NCI-H2171 treated with DMSO at 0.1 percent for 48 hours (cell line): Measurements from ENCODE around the gene HOXC11.

ENCODE experiments used
- DNase-seq: peaks from one replicate; lab custom pipeline; 2025; lab: John Stamatoyannopoulos, UW

HOXC11 gene

DNA sequence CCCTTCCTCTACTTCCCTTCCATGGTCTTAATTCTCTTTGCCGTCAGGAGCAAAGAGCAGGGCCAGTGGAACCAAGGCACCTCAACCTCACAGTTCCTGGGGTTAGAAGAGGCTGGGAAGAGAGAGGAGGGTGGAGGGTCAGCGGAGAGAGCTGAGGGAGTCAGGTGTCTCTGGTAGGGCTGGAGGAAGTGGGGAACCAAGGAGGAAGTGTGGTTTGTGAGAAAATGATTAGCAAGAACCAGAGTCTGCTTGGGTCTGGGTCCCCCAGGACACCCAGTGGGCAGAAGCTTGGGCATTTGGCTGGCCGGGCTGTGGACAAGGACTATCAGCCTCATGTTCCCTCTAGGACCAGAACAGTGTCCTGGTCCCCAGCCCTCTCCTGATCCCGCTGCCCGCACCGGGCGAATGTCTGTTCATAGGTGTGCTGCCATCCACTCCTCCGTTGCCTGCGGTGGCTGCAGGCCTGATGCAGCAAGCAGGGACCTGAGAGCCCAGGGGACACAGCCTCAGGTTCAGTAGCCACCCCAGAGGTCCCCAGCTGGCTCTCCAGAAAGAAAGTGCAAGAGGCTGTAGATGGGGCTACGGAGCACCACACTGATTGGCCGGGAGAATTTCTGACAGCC is 15.9 kb upstream of the HOXC11 start:
- DNase-seq, result no peak

DNA sequence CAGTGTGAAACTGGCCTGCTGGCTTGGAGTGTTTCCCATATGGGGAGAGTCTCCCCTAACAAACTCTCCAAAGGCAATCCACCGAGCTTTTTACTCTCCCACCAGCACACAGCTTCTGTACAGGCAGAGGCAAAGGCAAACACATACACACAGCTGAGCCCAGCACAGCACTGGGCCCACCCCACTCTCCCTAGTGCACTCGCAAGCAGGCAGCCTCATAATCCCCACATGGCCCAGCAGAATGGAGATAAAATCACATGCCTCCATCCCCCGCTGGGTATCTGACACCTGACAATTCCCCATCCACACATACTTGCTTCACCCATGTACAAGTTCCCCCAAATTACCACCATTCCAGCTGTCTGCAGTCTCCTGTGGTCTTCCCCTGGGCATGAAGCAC is 14.8 kb upstream of the HOXC11 start:
- DNase-seq, result no peak

GRCh38 chr12:53959314-53959713 is 13.6 kb upstream of the HOXC11 start:
- DNase-seq, result no peak

GRCh38 chr12:53960187-53961024 is 12.5 kb upstream of the HOXC11 start:
- no peak for DNase-seq

- DNase-seq, result no peak
Measured at GRCh38 chr12:53961025-53961761, 11.7 kb upstream of the HOXC11 start.

- DNase-seq, result no peak
Measured at GRCh38 chr12:53963005-53963404, 9.9 kb upstream of the HOXC11 start.

GRCh38 chr12:53963434-53964314 is 9.3 kb upstream of the HOXC11 start:
- no peak for DNase-seq

DNA sequence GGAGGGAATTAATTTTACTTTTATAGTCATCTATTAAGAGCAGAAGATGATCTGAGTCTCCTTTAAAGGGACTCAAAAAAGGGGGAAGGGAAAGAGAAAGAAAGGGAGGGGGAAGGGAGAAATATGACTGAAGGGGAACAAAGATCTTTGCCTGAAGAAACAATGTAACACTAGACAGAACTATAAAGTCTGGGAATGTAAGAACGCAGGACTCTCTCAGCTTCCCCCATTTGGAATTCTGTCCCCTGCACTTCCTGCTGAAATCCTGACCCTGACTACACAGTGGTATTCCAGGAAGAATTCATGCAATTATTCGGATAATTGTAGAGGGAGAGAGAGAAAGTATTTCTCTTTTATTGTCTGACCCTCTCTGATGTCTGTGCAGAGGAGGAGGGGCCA is 8.6 kb upstream of the HOXC11 start:
- no peak for DNase-seq

- no peak for DNase-seq
Measured at GRCh38 chr12:53965281-53966084, 7.4 kb upstream of the HOXC11 start.

DNA sequence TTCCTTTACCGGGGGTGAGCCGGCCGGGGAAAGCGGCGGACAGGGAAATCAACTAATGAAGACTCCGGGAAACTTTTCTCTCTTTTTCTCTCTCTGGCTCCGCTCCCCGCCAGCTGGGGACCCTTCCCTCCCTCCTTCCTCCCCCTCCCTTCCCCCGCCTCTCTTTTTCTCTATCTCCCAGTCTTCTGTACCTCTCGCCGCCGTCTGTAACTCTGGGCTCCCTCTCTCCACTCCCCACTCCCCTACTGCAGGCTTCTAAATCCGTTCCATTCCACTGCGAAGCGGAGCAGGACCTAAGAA is 6.9 kb upstream of the HOXC11 start:
- DNase-seq, result no peak

DNA sequence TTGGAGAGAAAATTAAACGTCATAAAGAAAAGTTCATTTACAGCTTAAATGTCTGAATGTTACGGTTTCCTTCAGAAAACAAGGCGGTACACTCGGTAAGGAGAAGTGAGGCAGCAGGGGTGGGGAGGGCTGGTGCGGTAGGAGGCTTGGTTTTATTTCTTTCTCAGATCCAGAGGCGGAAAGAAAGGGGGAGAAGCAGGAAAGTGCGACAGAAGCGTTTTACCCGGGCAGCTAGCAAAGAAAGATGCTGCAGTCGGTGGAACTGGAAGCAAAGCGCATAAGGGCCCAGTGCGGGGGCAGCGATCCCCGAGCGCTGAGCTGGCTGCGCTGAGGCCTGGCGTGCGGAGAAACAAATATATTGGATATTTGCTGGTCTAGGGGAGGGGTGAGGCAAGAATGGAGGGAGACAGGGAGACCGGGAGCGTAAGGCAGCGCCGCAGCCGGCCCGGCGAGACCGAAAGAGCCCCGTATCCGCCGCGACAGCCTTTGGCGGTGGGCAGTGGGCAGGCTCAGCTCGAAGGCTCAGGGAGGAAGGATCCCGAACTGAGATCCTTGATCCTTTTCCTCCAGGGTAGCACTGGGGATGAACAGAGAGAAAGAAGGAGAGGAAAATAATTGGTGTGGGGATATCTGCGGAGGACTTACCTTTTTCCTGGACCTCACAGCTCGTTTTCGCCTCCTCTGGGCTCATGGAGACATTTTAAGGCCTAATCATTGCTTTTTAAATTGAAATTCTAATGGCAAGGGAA is 6.4 kb upstream of the HOXC11 start:
- no peak for DNase-seq

GRCh38 chr12:53967421-53967925 is 5.5 kb upstream of the HOXC11 start:
- no peak for DNase-seq

DNA sequence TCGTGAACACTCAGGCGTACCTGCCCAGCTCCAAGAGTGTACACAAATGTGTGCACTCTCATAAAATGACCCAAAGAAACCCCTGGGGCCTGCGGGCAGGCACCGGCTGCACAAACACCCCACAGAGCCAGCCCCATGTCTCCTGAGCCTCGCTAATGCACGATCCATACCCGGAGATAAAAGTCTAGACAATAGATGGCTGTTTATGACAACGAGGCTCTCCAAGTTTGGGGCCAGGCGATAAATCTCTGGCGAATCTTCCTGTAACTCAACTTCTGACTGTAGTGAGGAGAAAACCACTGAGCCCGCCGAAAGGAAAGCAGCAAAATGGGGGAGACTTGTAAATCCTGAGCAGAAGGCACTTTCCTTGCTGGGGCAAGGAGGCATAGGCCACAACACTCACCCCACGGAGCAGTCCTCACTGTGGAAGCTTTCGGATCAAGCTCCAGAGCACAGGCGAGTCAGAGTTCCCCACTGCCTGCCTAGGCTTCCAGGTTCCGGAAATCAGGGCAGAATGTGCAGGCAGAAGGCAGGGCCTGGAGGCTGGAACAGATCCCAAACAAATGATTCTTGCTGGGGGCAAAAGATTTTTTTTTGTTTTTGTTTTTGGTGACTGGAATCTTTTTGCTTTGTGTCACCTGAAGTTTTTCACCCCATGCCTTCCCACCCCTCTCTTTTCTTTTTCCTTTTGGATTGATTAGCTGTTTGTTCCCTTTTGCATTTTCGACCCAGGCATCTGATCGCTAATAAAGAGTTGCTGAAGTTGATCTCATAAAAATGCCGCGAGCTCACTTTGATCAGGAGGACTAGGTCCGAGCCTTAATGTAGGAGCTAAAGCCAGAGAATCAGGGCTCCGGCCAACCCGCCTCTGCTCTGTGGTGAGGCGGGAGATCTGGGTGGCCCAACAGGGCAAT is 4.5 kb upstream of the HOXC11 start:
- DNase-seq, result no peak

- DNase-seq, result no peak
Measured at GRCh38 chr12:53969588-53970259, 3.2 kb upstream of the HOXC11 start.

GRCh38 chr12:53970451-53970850 is 2.5 kb upstream of the HOXC11 start:
- DNase-seq, result no peak

DNA sequence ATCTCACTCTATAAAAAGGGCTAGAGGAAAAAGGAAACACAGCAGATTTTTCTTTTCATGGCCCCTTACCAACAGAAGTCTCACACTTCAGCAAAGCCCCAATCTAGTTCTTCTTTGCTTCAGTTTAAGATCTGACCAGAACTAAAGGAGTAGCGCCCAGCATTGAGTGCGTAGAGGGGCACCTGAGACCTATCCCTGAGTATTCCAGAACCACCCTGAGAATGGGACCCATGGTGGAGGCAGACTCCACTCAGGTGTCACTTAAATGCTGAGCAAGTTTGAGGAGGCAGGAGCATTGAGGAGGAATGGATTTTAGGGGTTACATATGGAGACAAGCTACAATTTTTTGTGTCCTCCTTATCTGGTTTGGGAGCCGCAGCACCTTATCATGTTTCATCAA is 1.8 kb upstream of the HOXC11 start:
- no peak for DNase-seq

DNA sequence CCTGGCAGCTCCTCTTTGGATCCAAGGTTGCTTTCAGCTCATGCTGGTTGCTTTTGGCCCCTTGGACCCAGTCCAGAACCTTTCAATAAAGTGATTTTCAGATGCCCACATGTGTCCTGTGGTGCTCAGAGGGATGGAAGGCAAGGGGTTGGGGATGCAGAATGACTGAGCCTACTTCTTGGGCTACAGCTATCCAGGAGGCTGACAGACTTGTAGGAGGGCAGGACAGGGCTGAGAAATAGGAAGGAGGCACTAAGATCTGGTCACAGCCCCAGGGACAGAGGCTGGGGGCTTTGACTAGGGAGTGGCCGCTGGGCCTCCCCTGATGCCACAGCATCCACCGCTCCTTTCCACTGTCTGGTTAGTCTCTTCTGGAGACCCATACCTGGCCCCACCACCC is 1.2 kb upstream of the HOXC11 start:
- no peak for DNase-seq

- DNase-seq, result no peak
Measured at GRCh38 chr12:53972152-53972702, 699 bp upstream of the HOXC11 start.
